Measurements from ENCODE around the gene MORC2.
A peak's percentile ranks its signal among the peaks of the same experiment; 100 is the strongest.

MORC2 gene

GRCh38 chr22:30925667-30926066, 42.9 kb downstream of the MORC2 start:
- H3K4me3 ChIP-seq (ENCODE audit: low read depth, low read length) = no peak overlapping the region
- TF ChIP-seq CTCF (IDR thresholded peaks at IDR 0.05; ENCODE audit: insufficient read depth, low read depth, low read length, missing control alignments) = no peak
- no peak for DNase-seq (ENCODE audit: low read depth)

- TF ChIP-seq CTCF (IDR thresholded peaks at IDR 0.05; ENCODE audit: insufficient read depth, low read depth, low read length, missing control alignments) = no peak
- DNase-seq (ENCODE audit: low read depth) = no peak
- no peak overlapping the region for H3K4me3 ChIP-seq (ENCODE audit: low read depth, low read length)
Observed at GRCh38 chr22:30923168-30923900, 45.2 kb downstream of the MORC2 start.

GRCh38 chr22:30922151-30922611, 46.4 kb downstream of the MORC2 start:
- TF ChIP-seq CTCF (IDR thresholded peaks at IDR 0.05; ENCODE audit: insufficient read depth, low read depth, low read length, missing control alignments) = no peak
- DNase-seq (ENCODE audit: low read depth) = peak; percentile 30
- H3K4me3 ChIP-seq (ENCODE audit: low read depth, low read length) = no peak overlapping the region

- TF ChIP-seq CTCF (IDR thresholded peaks at IDR 0.05; ENCODE audit: insufficient read depth, low read depth, low read length, missing control alignments) = no peak
- no peak for DNase-seq (ENCODE audit: low read depth)
- no peak overlapping the region for H3K4me3 ChIP-seq (ENCODE audit: low read depth, low read length)
Observed at GRCh38 chr22:30921108-30921507, 47.5 kb downstream of the MORC2 start.

GRCh38 chr22:30920407-30920806, 48.2 kb downstream of the MORC2 start:
- TF ChIP-seq CTCF (IDR thresholded peaks at IDR 0.05; ENCODE audit: insufficient read depth, low read depth, low read length, missing control alignments) = peak; percentile 90
- H3K4me3 ChIP-seq (ENCODE audit: low read depth, low read length) = no peak overlapping the region
- peak; percentile 76 for DNase-seq (ENCODE audit: low read depth)

GRCh38 chr22:30919973-30920372, 48.6 kb downstream of the MORC2 start:
- TF ChIP-seq CTCF (IDR thresholded peaks at IDR 0.05; ENCODE audit: insufficient read depth, low read depth, low read length, missing control alignments) = no peak
- DNase-seq (ENCODE audit: low read depth) = no peak

GRCh38 chr22:30918761-30919160, 49.8 kb downstream of the MORC2 start:
- no peak for TF ChIP-seq CTCF (IDR thresholded peaks at IDR 0.05; ENCODE audit: insufficient read depth, low read depth, low read length, missing control alignments)
- H3K4me3 ChIP-seq (ENCODE audit: low read depth, low read length) = no peak overlapping the region
- no peak for DNase-seq (ENCODE audit: low read depth)

More at GRCh38 chr22:30919973-30920372, 48.6 kb downstream of the MORC2 start:
- H3K4me3 ChIP-seq (ENCODE audit: low read depth, low read length) = no peak overlapping the region
